Lower leg skin (tissue), 4 donors: ENCODE measurements around the gene SMS. TPM values are rescaled to one million over a fixed set of nuclear protein-coding genes. Genes with fewer than 3 reads are reported as not detected.

Source experiments
- DNase-seq, 2 donors: peaks; one replicate each; pipeline ENCODE4 v3.0.0-alpha.2; 2019; ENCODE audit warnings: low spot score in 2 of 2
- H3K4me3 ChIP-seq: fragments of 200-600 bp; sonication (generic); 2 replicates; pipeline ENCODE4 v1.5.1; 2017; ENCODE audit warnings: mild to moderate bottlenecking, low read depth; ENCODE audit not compliant: poor library complexity, severe bottlenecking
- POLR2A ChIP-seq, 2 donors: fragments of 450-650 bp; IDR thresholded peaks; one replicate each; pipeline ENCODE4 v1.6.1; 2016 to 2017; ENCODE audit warnings: antibody characterized with exemption in 2 of 2, mild to moderate bottlenecking in 1 of 2, moderate library complexity in 1 of 2
- WGBS, 2 donors: methylation state at CpG; one replicate each; pipeline ENCODE4 v1.1.5; 2018; 5-methylcytosine and 5-hydroxymethylcytosine counted together
- intact Hi-C: fragments of 100-400 bp; cut with DNase I; formaldehyde crosslinking; loops from one replicate; pipeline ENCODE4 v1.15.0; 2023; ENCODE audit warnings: low total_unique reads
- total RNA-seq, 4 donors: library from RNA; depleted of rRNA; stranded (reverse); fragments of >200 nt; gene quantifications; one replicate each; pipeline ENCODE4 v1.1.0, GENCODE V29; 2016
- TF ChIP-seq, protein P1 (sequence below), 3 donors: fragments of 450-650 bp; IDR thresholded peaks; one replicate each; pipeline ENCODE4 v1.5.1; 2016; ENCODE audit warnings: antibody characterized with exemption in 3 of 3, mild to moderate bottlenecking in 3 of 3, moderate library complexity in 2 of 3

The SMS gene
- total RNA-seq, 4 donors from 2014 or later, result 20.2 to 30.6 (median 24.0) TPM

DNA sequence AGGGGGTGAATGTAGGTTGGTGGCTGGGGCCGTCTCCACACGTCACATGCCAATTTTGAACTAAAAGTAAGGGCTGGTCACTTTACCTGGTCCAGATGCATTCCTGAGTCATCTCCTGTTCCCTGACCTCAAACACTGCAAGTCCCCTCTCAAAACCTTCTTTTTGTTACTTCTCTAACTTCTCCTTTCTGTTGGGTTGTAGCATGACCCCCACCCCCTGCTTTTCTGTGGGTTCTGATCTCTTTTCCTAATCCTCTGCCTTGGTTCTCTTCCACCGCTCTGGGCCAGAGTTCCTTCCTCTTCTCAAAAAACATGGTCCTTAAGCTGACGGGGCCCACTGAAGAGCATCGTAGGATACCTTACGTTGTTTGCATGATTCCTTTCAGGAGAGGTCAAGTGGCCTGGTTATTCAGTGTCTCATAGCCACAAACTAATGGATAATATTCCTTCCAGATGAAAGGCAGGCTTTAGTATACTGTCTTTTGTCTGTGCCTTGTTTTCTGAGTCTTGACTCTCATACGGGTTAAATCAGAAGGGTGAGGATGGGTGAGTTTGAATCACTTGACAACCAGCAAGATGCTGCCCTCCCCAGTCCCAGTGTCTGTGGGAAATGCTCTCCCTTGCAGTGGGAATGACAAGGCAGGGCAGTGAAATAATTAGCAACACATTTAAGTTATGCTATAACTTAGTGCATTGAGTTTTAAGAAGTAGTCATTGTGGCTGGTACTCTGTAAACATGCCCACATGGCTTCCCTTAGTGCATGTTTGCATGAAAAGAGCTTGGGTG is 15.1 kb downstream of the SMS start:
- TF ChIP-seq, protein P1, sequence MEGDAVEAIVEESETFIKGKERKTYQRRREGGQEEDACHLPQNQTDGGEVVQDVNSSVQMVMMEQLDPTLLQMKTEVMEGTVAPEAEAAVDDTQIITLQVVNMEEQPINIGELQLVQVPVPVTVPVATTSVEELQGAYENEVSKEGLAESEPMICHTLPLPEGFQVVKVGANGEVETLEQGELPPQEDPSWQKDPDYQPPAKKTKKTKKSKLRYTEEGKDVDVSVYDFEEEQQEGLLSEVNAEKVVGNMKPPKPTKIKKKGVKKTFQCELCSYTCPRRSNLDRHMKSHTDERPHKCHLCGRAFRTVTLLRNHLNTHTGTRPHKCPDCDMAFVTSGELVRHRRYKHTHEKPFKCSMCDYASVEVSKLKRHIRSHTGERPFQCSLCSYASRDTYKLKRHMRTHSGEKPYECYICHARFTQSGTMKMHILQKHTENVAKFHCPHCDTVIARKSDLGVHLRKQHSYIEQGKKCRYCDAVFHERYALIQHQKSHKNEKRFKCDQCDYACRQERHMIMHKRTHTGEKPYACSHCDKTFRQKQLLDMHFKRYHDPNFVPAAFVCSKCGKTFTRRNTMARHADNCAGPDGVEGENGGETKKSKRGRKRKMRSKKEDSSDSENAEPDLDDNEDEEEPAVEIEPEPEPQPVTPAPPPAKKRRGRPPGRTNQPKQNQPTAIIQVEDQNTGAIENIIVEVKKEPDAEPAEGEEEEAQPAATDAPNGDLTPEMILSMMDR (IDR thresholded peaks at IDR 0.05), result no peak
- no peak for TF ChIP-seq POLR2A (IDR thresholded peaks at IDR 0.05)
- WGBS, 2 donors, result 65 to 72% methylated on average over 7 of the region's 7 CpGs
- intact Hi-C loops, result no loop called here
- DNase-seq, result no peak
- H3K4me3 ChIP-seq, result no peak overlapping the region

DNA sequence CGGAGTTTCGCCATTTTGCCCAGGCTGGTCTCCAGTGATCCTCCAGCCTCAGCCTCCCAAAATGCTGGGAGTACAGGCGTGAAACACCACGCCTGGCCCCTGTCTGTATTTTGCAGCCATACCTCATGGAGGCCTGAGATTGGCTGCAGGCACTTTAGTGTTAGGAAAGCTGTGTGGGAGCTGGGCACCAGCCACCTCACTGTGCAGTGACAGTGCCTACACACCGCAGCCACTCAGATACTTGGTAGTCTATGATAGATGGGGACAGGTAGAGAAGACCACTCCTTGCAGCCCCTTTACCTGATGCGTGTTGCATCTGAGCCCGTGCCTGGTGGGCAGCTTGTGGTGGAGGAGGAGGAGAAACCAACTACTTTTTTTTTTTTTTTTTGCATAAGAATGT is 16.3 kb downstream of the SMS start:
- 92 to 100% methylated on average over 6 to 7 of the region's 7 CpGs for WGBS, 2 donors
- no peak overlapping the region for H3K4me3 ChIP-seq
- TF ChIP-seq, protein P1 (IDR thresholded peaks at IDR 0.05), result no peak
- no peak for TF ChIP-seq POLR2A (IDR thresholded peaks at IDR 0.05)
- no peak for DNase-seq
- intact Hi-C loops, result no loop called here

DNA sequence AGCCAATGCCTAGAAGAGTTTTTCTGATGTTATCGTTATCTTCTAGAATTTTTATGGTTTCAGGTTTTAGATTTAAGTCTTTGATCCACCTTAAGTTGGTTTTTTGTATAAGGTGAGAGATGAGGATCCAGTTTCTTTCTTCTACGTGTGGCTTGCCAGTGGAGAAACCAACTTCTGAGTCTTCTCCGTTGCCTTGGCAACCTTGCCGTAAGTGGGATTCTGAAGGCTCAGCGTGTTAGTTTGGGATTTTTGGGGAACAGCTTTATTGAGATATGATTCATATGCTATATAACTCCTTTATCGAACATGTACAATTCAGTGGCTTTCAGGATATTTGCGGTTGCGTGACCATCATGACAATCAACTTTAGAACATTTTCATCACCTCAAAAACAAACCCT is 17.7 kb downstream of the SMS start:
- 85 to 86% methylated on average over 8 of the region's 8 CpGs for WGBS, 2 donors
- DNase-seq, result no peak
- intact Hi-C loops, result no loop called here
- H3K4me3 ChIP-seq, result no peak overlapping the region
- no peak for TF ChIP-seq POLR2A (IDR thresholded peaks at IDR 0.05)
- TF ChIP-seq, protein P1 (IDR thresholded peaks at IDR 0.05), result no peak

DNA sequence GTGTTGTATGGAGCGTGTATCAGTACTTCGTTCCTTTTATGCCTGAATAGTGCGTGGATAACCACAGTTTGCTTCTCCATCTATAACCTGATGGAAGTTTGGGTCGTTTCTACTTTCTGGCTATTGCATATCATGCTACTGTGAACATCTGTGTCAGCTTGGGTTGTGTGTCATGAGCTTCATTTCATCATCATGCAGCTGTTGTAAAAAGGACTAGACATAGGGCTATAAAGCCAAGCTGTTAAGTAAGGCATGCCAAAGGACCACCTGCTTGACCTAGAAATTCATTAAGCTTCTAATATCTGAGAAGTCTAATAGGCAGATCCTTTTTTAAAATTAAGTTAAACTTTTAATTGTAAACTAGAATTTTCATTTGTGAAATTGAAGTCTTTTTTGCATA is 18.4 kb downstream of the SMS start:
- DNase-seq, result no peak
- WGBS, 2 donors, result 67 to 90% methylated on average over 4 of the region's 4 CpGs

DNA sequence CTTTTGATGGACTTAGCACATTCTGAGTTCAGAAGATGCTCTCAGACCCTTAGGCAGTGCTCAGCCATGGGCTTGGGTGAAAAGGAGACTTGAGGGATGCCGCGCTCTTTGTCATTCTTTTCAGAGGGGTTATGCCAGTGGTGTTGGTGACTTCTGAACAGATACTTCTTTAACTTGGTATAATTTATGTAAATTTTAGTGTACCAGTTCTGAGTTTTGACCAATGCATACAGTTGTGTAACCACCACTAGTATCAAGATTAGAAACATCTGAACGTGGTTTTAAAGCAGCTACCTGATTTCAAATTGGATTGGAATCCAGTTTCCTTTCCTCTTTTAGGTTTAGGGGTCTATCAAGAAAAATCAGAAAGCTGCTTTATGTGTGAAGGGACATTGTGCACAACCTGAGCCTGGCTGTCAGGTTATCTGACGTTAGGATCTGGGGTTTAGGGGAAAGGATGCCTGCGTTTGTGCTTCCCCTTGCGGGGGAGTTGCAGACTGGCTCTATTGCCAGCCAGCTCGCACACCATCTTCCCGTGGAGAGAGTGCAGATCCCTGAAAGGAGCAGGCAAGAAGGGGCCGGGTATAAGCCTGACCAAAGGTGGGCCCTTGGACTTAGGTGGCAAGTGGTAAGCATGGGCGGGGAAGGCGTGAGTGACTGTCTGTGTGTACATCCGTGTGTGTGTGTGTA is 19.0 kb downstream of the SMS start:
- no peak for DNase-seq
- 79 to 89% methylated on average over 11 to 12 of the region's 12 CpGs for WGBS, 2 donors
- H3K4me3 ChIP-seq, result no peak overlapping the region
- intact Hi-C loops, result no loop called here
- TF ChIP-seq, protein P1 (IDR thresholded peaks at IDR 0.05), result no peak
- no peak for TF ChIP-seq POLR2A (IDR thresholded peaks at IDR 0.05)

More for the DNA sequence above, 18.4 kb downstream of the SMS start:
- H3K4me3 ChIP-seq, result no peak overlapping the region
- intact Hi-C loops, result no loop called here
- TF ChIP-seq, protein P1 (IDR thresholded peaks at IDR 0.05), result no peak
- no peak for TF ChIP-seq POLR2A (IDR thresholded peaks at IDR 0.05)
